HepG2 (cell line): ENCODE data around the gene STARD6. TPM values are rescaled to one million over a fixed set of nuclear protein-coding genes. Genes with fewer than 3 reads are reported as not detected.

Experiments
- SNAPC4 ChIP-seq: sonication (generic); formaldehyde crosslinking; IDR thresholded peaks from 2 replicates; pipeline ENCODE4 v1.4.0; 2020; ENCODE audit warnings: mild to moderate bottlenecking, missing genetic modification reagents
- polyA plus RNA-seq, 8 experiments: library from polyadenylated mRNA; depleted of rRNA in 3 of 8; stranded (reverse) in 7 of 8; unstranded in 1 of 8; fragments of >200 nt; fragmentation: Illumina TruSeq in 4 of 8; extraction: Trizol in 4 of 8; gene quantifications; 2 replicates each; pipeline versions ENCODE4 v1.2.1 to v1.2.3, GENCODE V29; 2011 to 2016; ENCODE audit warnings: low read depth in 4 of 8, missing spikeins in 1 of 8, mixed read lengths in 1 of 8; ENCODE audit not compliant: insufficient read depth in 1 of 8
- total RNA-seq, 5 experiments: library from RNA; depleted of rRNA; stranded (reverse); fragments of >200 nt; fragmentation: Illumina TruSeq; extraction: Trizol; gene quantifications; 2 replicates each; pipeline ENCODE4 v1.2.3, GENCODE V29; 2016; ENCODE audit warnings: low read depth in 1 of 5
- TF ChIP-seq, protein P1 (sequence below): sonication (generic); formaldehyde crosslinking; IDR thresholded peaks from 2 replicates; pipeline ENCODE4 v1.4.0; 2020; ENCODE audit warnings: missing genetic modification reagents
- TF ChIP-seq, protein P2 (sequence below), 2 experiments: fragments of 450-650 bp in 1 of 2; sonication (generic) in 1 of 2; formaldehyde crosslinking in 1 of 2; IDR thresholded peaks; 2 replicates each; pipeline versions ENCODE4 v1.6.1 to v1.8.0; 2016 to 2022; ENCODE audit warnings: antibody characterized with exemption in 1 of 2, mild to moderate bottlenecking in 1 of 2, missing genetic modification reagents in 1 of 2
- TF ChIP-seq, protein P3 (sequence below): sonication (generic); formaldehyde crosslinking; IDR thresholded peaks from 2 replicates; pipeline ENCODE4 v1.4.0; 2020; ENCODE audit warnings: missing genetic modification reagents
- TF ChIP-seq, protein P4 (sequence below): sonication (generic); formaldehyde crosslinking; conservative IDR thresholded peaks from 2 replicates; pipeline ENCODE4 v1.8.0; 2022; ENCODE audit warnings: mild to moderate bottlenecking, moderate library complexity, missing genetic modification reagents

Gene STARD6
- total and polyA plus RNA-seq, 2 of the 13 experiments (the other 11 are each of a cell fraction or from before 2014, with no cell fraction given): not detected

DNA sequence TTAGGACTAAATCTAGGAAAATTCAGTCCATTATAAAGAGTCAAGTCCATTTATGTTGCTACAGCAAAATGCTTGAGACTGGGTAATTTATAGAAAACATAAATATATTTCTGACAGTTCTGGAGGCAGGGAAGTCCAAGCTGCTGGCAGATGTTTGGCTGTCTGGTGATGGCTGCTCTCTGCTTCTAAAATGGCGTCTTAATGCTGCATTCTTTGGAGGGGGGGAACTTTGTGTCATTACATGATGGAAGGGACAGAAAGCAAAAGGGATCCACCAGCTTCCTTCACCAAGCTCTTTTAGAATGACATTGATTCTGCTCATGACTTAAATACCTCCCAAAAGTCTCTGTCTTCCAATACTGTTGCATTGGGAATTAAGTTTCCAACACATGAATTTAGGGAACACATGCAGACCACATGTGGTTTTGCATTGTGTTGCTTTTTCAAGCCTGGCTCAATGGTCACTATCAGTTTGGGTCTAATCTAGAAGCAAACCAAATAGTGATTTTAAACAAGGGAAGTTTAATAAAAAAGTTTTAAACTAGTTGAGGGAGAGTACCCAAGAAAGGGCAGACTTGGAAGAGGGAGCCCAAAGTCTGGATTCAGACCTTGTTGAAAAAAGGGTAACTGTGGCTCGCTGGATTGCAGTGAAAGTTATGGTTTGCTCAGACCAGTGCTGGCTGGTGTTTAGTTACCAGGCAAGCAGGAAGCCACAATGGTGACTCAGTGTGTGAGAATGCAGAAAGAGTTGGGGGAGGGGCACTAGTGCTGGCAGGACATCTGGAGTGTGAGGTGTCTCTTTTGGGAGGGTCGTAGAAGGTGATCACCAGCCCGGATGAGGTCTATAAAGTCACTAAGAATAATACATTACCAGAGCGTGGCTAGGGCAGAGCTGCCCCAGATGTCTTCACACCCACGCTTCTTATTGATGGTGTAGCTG lies 30.8 kb upstream of the STARD6 start (continued):
- TF ChIP-seq, protein P1, sequence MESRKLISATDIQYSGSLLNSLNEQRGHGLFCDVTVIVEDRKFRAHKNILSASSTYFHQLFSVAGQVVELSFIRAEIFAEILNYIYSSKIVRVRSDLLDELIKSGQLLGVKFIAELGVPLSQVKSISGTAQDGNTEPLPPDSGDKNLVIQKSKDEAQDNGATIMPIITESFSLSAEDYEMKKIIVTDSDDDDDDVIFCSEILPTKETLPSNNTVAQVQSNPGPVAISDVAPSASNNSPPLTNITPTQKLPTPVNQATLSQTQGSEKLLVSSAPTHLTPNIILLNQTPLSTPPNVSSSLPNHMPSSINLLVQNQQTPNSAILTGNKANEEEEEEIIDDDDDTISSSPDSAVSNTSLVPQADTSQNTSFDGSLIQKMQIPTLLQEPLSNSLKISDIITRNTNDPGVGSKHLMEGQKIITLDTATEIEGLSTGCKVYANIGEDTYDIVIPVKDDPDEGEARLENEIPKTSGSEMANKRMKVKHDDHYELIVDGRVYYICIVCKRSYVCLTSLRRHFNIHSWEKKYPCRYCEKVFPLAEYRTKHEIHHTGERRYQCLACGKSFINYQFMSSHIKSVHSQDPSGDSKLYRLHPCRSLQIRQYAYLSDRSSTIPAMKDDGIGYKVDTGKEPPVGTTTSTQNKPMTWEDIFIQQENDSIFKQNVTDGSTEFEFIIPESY (CRISPR knock-in tag): no peak
- TF ChIP-seq, protein P2, sequence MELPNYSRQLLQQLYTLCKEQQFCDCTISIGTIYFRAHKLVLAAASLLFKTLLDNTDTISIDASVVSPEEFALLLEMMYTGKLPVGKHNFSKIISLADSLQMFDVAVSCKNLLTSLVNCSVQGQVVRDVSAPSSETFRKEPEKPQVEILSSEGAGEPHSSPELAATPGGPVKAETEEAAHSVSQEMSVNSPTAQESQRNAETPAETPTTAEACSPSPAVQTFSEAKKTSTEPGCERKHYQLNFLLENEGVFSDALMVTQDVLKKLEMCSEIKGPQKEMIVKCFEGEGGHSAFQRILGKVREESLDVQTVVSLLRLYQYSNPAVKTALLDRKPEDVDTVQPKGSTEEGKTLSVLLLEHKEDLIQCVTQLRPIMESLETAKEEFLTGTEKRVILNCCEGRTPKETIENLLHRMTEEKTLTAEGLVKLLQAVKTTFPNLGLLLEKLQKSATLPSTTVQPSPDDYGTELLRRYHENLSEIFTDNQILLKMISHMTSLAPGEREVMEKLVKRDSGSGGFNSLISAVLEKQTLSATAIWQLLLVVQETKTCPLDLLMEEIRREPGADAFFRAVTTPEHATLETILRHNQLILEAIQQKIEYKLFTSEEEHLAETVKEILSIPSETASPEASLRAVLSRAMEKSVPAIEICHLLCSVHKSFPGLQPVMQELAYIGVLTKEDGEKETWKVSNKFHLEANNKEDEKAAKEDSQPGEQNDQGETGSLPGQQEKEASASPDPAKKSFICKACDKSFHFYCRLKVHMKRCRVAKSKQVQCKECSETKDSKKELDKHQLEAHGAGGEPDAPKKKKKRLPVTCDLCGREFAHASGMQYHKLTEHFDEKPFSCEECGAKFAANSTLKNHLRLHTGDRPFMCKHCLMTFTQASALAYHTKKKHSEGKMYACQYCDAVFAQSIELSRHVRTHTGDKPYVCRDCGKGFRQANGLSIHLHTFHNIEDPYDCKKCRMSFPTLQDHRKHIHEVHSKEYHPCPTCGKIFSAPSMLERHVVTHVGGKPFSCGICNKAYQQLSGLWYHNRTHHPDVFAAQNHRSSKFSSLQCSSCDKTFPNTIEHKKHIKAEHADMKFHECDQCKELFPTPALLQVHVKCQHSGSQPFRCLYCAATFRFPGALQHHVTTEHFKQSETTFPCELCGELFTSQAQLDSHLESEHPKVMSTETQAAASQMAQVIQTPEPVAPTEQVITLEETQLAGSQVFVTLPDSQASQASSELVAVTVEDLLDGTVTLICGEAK (IDR thresholded peaks at IDR 0.05): no peak
- TF ChIP-seq, protein P2 (CRISPR knock-in tag; IDR thresholded peaks at IDR 0.05): no peak
- TF ChIP-seq, protein P3, sequence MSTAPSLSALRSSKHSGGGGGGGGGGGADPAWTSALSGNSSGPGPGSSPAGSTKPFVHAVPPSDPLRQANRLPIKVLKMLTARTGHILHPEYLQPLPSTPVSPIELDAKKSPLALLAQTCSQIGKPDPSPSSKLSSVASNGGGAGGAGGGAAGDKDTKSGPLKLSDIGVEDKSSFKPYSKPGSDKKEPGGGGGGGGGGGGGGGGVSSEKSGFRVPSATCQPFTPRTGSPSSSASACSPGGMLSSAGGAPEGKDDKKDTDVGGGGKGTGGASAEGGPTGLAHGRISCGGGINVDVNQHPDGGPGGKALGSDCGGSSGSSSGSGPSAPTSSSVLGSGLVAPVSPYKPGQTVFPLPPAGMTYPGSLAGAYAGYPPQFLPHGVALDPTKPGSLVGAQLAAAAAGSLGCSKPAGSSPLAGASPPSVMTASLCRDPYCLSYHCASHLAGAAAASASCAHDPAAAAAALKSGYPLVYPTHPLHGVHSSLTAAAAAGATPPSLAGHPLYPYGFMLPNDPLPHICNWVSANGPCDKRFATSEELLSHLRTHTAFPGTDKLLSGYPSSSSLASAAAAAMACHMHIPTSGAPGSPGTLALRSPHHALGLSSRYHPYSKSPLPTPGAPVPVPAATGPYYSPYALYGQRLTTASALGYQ (CRISPR knock-in tag): no peak
- TF ChIP-seq, protein P4, sequence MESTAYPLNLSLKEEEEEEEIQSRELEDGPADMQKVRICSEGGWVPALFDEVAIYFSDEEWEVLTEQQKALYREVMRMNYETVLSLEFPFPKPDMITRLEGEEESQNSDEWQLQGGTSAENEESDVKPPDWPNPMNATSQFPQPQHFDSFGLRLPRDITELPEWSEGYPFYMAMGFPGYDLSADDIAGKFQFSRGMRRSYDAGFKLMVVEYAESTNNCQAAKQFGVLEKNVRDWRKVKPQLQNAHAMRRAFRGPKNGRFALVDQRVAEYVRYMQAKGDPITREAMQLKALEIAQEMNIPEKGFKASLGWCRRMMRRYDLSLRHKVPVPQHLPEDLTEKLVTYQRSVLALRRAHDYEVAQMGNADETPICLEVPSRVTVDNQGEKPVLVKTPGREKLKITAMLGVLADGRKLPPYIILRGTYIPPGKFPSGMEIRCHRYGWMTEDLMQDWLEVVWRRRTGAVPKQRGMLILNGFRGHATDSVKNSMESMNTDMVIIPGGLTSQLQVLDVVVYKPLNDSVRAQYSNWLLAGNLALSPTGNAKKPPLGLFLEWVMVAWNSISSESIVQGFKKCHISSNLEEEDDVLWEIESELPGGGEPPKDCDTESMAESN (CRISPR knock-in tag): no peak
- TF ChIP-seq SNAPC4: no peak
